AG04450 (cell line): Measurements from ENCODE around the gene PPIE. TPM values are rescaled to one million over a fixed set of nuclear protein-coding genes. Genes with fewer than 3 reads are reported as not detected.
A peak's percentile ranks its signal among the peaks of the same experiment; 100 is the strongest.

Experiments
- CTCF ChIA-PET: fragments of 300-600, 350-600 bp; formaldehyde crosslinking; extraction: SDS; loops from one replicate; lab custom pipeline; 2022; ENCODE audit warnings: antibody characterized with exemption, inconsistent platforms; lab: Charles Lee
- POLR2A ChIA-PET: fragments of 350-600 bp; formaldehyde crosslinking; extraction: SDS; loops from one replicate; lab custom pipeline; 2021; ENCODE audit warnings: antibody characterized with exemption, inconsistent platforms; lab: Yijun Ruan, JAX
- DNase-seq: peaks from one replicate; pipeline ENCODE4 v3.0.0-alpha.2; 2011; ENCODE audit warnings: low read depth, low spot score
- H3K27ac ChIP-seq: one replicate; pipeline ENCODE4 v1.5.1; 2012; ENCODE audit warnings: low read depth, low read length, control low read depth
- H3K27me3 ChIP-seq: one replicate; pipeline ENCODE4 v1.6.0; 2012; ENCODE audit warnings: low read length; ENCODE audit not compliant: control insufficient read depth, insufficient read depth
- H3K4me3 ChIP-seq: 2 replicates; pipeline ENCODE4 v1.5.1; 2011; ENCODE audit warnings: mild to moderate bottlenecking, low read depth, low read length, control low read depth
- H3K9me3 ChIP-seq: 2 replicates; pipeline ENCODE4 v1.5.1; 2012; ENCODE audit warnings: low read length; ENCODE audit not compliant: control insufficient read depth, insufficient read depth
- CTCF ChIP-seq: IDR thresholded peaks from 2 replicates; pipeline ENCODE4 v1.5.1; 2011; ENCODE audit warnings: low read depth, low read length, control low read depth, inconsistent platforms
- polyA plus RNA-seq: library from polyadenylated mRNA; depleted of rRNA; stranded (reverse); fragments of >200 nt; gene quantifications from 2 replicates; pipeline ENCODE4 v1.2.3, GENCODE V29; 2011

PPIE gene
- polyA plus RNA-seq, 1 experiment, result 72.5 TPM

GRCh38 chr1:39695016-39695415 is 43.7 kb upstream of the PPIE start:
- H3K27me3 ChIP-seq, result peaks cover 66% of the 10 kb centered on the region
- CTCF ChIA-PET, result no interaction called here
- TF ChIP-seq CTCF, result no peak
- POLR2A ChIA-PET, result no interaction called here
- DNase-seq, result no peak
- H3K9me3 ChIP-seq, result peaks cover 7% of the 10 kb centered on the region; the same call in 1 of the 2 replicates
- H3K27ac ChIP-seq, result no peak overlapping the region
- no peak overlapping the region for H3K4me3 ChIP-seq

DNA sequence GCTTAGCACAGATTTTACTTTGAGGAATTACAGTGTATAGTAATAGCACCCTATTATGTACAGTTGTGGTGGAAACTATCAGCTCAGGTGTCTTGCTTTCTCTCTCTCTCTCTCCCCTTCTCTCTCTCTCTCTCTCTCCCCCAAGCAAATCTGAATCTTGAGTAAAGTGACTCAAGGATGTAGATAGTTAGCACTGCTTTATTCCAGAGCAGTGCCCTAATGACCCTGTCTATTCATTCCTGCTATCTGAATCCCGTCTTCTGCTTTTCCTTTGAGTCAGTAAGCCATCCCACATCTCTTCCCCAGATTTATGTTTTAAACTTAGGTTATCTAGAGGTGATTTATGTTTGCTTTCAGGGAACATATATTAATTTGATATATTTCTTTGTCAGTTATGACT is 42.2 kb upstream of the PPIE start:
- POLR2A ChIA-PET, result no interaction called here

GRCh38 chr1:39698568-39698967 is 40.1 kb upstream of the PPIE start:
- ChIA-PET POLR2A (no interaction called here), CTCF (no interaction called here)
- no peak overlapping the region for H3K4me3 ChIP-seq
- H3K27me3 ChIP-seq, result peaks cover 51% of the 10 kb centered on the region
- no peaks in the 10 kb centered on the region for H3K9me3 ChIP-seq
- TF ChIP-seq CTCF, result no peak
- DNase-seq, result no peak
- H3K27ac ChIP-seq, result no peak overlapping the region

More for the DNA sequence above, 42.2 kb upstream of the PPIE start:
- Histone ChIP-seq H3K9me3 (peaks cover 7% of the 10 kb centered on the region; the same call in 1 of the 2 replicates), H3K27ac (no peak overlapping the region), H3K4me3 (no peak overlapping the region), H3K27me3 (peaks cover 63% of the 10 kb centered on the region)
- CTCF ChIA-PET, result no interaction called here
- TF ChIP-seq CTCF, result no peak
- DNase-seq, result no peak

DNA sequence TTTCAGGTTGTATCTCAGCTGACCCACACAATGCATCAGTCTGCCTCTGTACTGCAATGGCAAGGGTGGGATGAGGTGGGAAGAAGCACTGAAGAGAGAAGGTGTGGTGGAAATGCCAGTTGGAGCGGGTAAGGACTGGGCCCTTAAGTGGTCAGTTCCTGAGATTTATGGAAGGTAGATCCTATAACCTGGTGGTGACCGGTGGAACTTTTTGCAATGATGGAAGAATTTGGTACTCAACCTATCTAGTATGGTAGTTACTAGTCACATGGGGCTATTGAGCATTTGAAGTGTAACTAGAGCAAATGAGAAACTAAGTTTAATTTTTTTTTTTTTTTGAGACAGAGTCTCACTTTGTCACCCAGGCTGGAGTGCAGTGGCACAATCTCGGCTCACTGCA is 39.3 kb upstream of the PPIE start:
- Histone ChIP-seq H3K27ac (no peak overlapping the region), H3K9me3 (no peaks in the 10 kb centered on the region), H3K4me3 (no peak overlapping the region), H3K27me3 (peaks cover 47% of the 10 kb centered on the region)
- POLR2A ChIA-PET, result no interaction called here
- CTCF ChIA-PET, result no interaction called here
- peak; percentile 16 for TF ChIP-seq CTCF
- no peak for DNase-seq

DNA sequence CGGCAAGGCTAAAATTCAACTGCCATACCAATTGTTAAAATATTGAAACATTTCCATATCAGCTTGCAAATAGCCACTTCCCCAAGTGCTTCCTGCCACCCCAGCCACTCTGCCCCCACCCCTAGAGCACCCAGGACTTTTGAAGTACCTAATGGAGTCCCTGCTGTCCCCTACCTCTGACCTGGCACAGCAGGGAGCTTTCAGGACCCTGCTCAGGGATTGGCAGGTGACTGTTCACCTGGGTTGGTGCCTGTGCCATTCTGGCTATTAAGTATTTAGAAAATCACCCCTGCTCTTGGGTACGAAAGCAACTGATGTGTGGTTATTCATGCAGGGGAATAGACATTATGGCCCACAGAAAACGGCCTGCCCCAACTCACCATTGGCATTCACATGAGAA is 38.3 kb upstream of the PPIE start:
- CTCF ChIA-PET, result interaction anchor here (0.7 to 2.5 kb wide), 3 partner anchors 13 to 94 kb away, joined by 3 to 8 read pairs (median 4); no protein-coding TSS in a partner anchor

More for the DNA sequence above, 38.3 kb upstream of the PPIE start:
- peaks cover 47% of the 10 kb centered on the region for H3K27me3 ChIP-seq
- no peak overlapping the region for H3K4me3 ChIP-seq
- DNase-seq, result no peak
- H3K27ac ChIP-seq, result no peak overlapping the region
- no peak for TF ChIP-seq CTCF
- POLR2A ChIA-PET, result no interaction called here
- no peaks in the 10 kb centered on the region for H3K9me3 ChIP-seq
